ENCODE measurements around the gene RACGAP1. TPM values are rescaled to one million over a fixed set of nuclear protein-coding genes. Genes with fewer than 3 reads are reported as not detected.

The RACGAP1 gene
- total and polyA plus RNA-seq, 2 of the 8 experiments (the other 6 are each of a cell fraction or from before 2014, with no cell fraction given) = 18.0 to 66.3 TPM

GRCh38 chr12:49978125-49978524 lies 47.2 kb downstream of the RACGAP1 start:
- Histone ChIP-seq H3K56ac (replicated peaks; ENCODE audit: insufficient read length, low read depth, low read length) (no peak overlapping the region), H4K8ac (ENCODE audit: extremely low read depth, insufficient read depth, low read length) (no peak overlapping the region), H2BK5ac (ENCODE audit: low read depth, low read length) (no peak overlapping the region), H3K23ac (ENCODE audit: insufficient read length) (no peak overlapping the region), H3K4ac (replicated peaks; ENCODE audit: insufficient read length, low read depth, low read length) (no peak overlapping the region), H3K27me3 (replicated peaks in 1 of 4; ENCODE audit: control insufficient read depth in 3 of 4, extremely low read depth in 1 of 4, insufficient read depth in 3 of 4, low read length in 3 of 4) (no peaks in the 10 kb centered on the region), H2BK15ac (ENCODE audit: low read length) (no peak overlapping the region), H3K36me3 (ENCODE audit: control insufficient read depth in 2 of 4, insufficient read depth in 4 of 4, low read length in 3 of 4) (no peaks in the 10 kb centered on the region), H3K27ac (ENCODE audit: low read depth, low read length) (no peak overlapping the region), H4K91ac (replicated peaks; ENCODE audit: insufficient read length, low read length) (no peak overlapping the region), H4K20me1 (replicated peaks in 1 of 2; ENCODE audit: control insufficient read depth in 1 of 2, insufficient read depth in 2 of 2, low read length in 2 of 2) (no peaks in the 10 kb centered on the region), H3K4me3 (ENCODE audit: extremely low read depth in 1 of 4, insufficient read depth in 2 of 4, low read depth in 3 of 4, low read length in 4 of 4) (no peak overlapping the region), H3K79me1 (ENCODE audit: low read depth, low read length) (no peaks in the 10 kb centered on the region), H3K9ac (replicated peaks in 1 of 4; ENCODE audit: extremely low read depth in 1 of 4, low read depth in 3 of 4, low read length in 3 of 4) (no peak overlapping the region), H2BK20ac (ENCODE audit: low read length) (no peak overlapping the region), H2AK5ac (ENCODE audit: low read depth, low read length) (no peak overlapping the region), H3K23me2 (ENCODE audit: low read depth, low read length) (no peaks in the 10 kb centered on the region), H3K79me2 (ENCODE audit: control insufficient read depth in 1 of 2, insufficient read depth in 2 of 2, low read length in 2 of 2) (no peaks in the 10 kb centered on the region), H3K18ac (ENCODE audit: extremely low read depth, low read length) (no peak overlapping the region), H3K4me1 (replicated peaks in 1 of 4; ENCODE audit: control insufficient read depth in 3 of 4, insufficient read depth in 4 of 4, low read length in 3 of 4) (peaks cover 0 to 9% (median 2%) of the 10 kb centered on the region in 4 experiments; a peak in 3 of 7 replicates), H2AFZ (ENCODE audit: low read length) (no peak overlapping the region), H3K4me2 (ENCODE audit: insufficient read depth in 1 of 2, low read depth in 2 of 2, low read length in 2 of 2) (no peak overlapping the region), H3K14ac (ENCODE audit: insufficient read length) (no peak overlapping the region), H4K5ac (ENCODE audit: insufficient read length, low read depth, low read length) (no peak overlapping the region), H2BK12ac (ENCODE audit: low read depth, low read length) (no peak overlapping the region), H3K9me3 (ENCODE audit: insufficient read depth in 2 of 2, low read depth in 1 of 2, low read length in 1 of 2) (no peaks in the 10 kb centered on the region), H2BK120ac (replicated peaks; ENCODE audit: low read depth, low read length) (no peak overlapping the region)
- POLR2A ChIA-PET (ENCODE audit: partially characterized antibody) = interaction anchor here (1.3 kb wide), 1 partner anchor 17 kb away, joined by 4 read pairs; no protein-coding TSS in a partner anchor
- FAIRE-seq = no peak
- CTCF ChIA-PET (ENCODE audit: partially characterized antibody) = interaction anchor here (1.0 to 23.0 kb wide), 9 partner anchors 9 to 111 kb away, joined by 3 to 420 read pairs (median 4); partner anchors contain the start of genes AQP5, AQP6, ASIC1 and SMARCD1
- WGBS, 2 experiments (ENCODE audit: extremely low coverage in 1 of 2, insufficient coverage in 1 of 2, insufficient read length in 1 of 2, insufficient replicate concordance in 2 of 2, low coverage in 1 of 2, low lambda C conversion rate in 2 of 2, missing lambda C conversion rate in 1 of 2) = 95% methylated on average over 4 of the region's 4 CpGs; no CpG with 5 or more reads in 1 of the 2 experiments
- no peak for DNase-seq (ENCODE audit: low read depth in 1 of 2, low spot score in 2 of 2)
- TF ChIP-seq CEBPB (IDR thresholded peaks at IDR 0.05; ENCODE audit: low read depth, low read length) (no peak), CTCF (IDR thresholded peaks at IDR 0.05; ENCODE audit: control extremely low read depth in 1 of 3, insufficient read depth in 1 of 3, low read depth in 1 of 3, low read length in 3 of 3) (no peak)
